Iris pigment epithelial cell (primary cell): ENCODE results near the gene PNMT.

Experiments used
- DNase-seq: peaks from one replicate; pipeline ENCODE4 v3.0.0-alpha.2; 2011; ENCODE audit warnings: low read depth

PNMT gene

GRCh38 chr17:39653662-39654331 is 14.5 kb upstream of the PNMT start:
- DNase-seq = peak; percentile 29

GRCh38 chr17:39655105-39655504 is 13.1 kb upstream of the PNMT start:
- no peak for DNase-seq

- DNase-seq = no peak
Observed at GRCh38 chr17:39658346-39658745, 9.9 kb upstream of the PNMT start.

DNA sequence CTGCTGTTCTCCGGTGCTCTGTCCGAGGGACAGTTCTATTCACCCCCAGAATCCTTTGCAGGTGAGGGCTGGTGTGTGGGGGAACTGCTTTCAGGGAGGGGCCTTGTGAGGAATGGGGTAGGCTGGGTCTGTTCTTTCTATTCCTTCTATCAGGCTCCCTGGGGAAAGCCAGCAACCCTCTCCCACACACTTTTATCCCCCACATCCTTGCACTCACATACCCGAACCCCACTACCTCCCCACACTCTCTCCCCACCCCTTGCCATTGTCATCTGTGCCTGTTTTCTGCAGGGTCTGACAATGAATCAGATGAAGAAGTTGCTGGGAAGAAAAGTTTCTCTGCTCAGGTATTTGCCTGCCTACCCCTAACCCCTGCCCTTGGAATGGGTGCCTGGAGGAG is 9.5 kb upstream of the PNMT start:
- no peak for DNase-seq

- DNase-seq = no peak
Observed at GRCh38 chr17:39659279-39660010, 8.8 kb upstream of the PNMT start.

GRCh38 chr17:39660011-39660360 is 8.3 kb upstream of the PNMT start:
- DNase-seq = no peak

- peak; percentile 22 for DNase-seq
Observed at GRCh38 chr17:39660397-39661385, 7.6 kb upstream of the PNMT start.

- DNase-seq = no peak
Observed at GRCh38 chr17:39661744-39662541, 6.3 kb upstream of the PNMT start.

DNA sequence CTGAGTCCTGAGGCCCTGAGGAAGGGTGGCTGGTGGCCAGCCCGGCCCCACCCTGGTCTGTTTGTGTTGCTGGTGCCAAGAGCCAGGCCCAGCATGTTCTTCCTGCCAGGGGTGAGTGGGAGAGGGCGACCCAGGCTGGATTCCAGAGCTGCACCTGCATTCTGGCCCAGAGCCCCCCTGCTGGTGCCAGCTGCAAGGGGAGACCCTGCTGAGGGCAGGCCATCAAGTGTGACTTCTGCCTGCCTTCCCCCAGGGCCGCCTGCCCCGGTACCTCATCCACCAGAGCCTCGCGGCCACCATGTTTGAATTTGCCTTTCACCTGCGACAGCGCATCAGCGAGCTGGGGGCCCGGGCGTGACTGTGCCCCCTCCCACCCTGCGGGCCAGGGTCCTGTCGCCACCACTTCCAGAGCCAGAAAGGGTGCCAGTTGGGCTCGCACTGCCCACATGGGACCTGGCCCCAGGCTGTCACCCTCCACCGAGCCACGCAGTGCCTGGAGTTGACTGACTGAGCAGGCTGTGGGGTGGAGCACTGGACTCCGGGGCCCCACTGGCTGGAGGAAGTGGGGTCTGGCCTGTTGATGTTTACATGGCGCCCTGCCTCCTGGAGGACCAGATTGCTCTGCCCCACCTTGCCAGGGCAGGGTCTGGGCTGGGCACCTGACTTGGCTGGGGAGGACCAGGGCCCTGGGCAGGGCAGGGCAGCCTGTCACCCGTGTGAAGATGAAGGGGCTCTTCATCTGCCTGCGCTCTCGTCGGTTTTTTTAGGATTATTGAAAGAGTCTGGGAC is 5.5 kb upstream of the PNMT start:
- no peak for DNase-seq

DNA sequence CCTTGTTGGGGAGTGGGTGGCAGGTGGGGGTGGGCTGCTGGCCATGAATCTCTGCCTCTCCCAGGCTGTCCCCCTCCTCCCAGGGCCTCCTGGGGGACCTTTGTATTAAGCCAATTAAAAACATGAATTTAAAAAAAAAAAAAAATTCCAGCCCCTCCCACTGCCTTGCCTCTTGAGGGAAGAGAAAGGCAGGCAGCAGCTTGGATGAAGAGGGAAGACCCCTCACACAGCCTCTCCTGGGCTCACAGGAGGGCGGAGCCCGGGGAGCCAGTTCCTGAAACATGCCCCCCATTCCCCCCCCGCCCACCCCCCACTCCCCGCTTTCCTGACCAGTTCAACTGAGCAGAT is 4.9 kb upstream of the PNMT start:
- DNase-seq = no peak

DNA sequence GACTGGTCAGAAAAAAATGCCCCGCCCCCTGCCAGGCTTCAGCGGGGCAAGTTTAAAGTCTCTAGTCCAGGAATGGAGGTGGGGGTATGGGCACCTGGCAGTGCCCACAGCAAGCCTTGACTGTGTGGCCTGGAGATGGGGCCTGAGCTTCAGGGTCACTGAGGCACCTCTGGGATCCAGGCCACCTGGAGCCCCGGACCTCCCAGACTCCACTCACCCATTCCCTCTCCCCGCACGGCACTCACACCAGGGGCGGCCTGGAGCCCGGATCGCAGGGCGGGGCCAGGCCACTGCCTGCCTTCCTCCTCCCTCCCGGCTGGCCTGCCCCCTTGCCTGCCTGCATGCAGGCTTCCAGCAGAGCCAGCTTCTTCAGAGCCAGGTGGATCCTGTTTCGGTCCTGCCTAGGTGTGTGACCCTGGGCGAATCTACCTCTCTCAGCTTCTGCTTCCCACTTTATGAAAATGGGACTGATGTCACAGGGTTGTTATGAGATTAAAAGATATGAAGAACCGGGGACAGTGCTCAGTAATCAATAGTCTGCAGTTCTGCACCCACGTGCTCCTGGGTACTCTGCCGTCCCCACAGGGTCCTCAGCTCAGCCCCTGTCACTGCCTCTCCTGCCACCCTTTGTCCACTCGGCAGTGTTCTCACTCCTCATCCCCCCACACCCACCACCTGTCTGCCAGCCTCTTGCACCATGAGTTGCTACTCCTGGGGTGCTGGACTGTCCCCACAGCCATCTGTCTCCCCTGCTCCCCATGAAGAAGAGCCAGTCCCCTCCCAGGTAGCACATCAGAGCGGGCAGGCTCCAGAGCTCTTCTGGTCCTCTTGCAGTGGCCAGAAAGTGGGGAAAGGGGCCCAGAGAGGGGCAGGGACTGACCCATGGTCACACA is 4.3 kb upstream of the PNMT start:
- DNase-seq = peak; percentile 25

GRCh38 chr17:39664581-39665561 is 3.4 kb upstream of the PNMT start, which contains the start of gene TCAP:
TCAP (plus strand) TSS chr17:39665349; CDS start chr17:39665360, 11 bp downstream.
- DNase-seq = no peak

GRCh38 chr17:39665642-39666224 is 2.5 kb upstream of the PNMT start:
- no peak for DNase-seq

DNA sequence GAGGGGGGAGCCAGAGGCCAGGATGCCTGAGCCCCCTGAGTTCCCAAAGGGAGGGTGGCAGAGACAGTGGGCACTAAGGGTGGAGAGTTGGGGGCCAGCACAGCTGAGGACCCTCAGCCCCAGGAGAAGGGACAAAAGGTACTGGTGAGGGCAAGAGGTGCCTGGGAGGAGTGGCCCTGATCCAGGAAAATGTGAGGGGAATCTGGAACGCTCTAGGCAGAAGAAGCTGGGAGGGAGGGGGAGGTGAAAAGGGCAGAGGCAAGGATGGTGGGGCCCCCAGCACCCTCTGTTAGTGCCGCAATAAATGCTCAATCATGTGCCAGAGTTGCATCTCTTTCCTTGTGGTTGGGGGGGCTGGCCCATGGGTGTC is 2.0 kb upstream of the PNMT start:
- no peak for DNase-seq

DNA sequence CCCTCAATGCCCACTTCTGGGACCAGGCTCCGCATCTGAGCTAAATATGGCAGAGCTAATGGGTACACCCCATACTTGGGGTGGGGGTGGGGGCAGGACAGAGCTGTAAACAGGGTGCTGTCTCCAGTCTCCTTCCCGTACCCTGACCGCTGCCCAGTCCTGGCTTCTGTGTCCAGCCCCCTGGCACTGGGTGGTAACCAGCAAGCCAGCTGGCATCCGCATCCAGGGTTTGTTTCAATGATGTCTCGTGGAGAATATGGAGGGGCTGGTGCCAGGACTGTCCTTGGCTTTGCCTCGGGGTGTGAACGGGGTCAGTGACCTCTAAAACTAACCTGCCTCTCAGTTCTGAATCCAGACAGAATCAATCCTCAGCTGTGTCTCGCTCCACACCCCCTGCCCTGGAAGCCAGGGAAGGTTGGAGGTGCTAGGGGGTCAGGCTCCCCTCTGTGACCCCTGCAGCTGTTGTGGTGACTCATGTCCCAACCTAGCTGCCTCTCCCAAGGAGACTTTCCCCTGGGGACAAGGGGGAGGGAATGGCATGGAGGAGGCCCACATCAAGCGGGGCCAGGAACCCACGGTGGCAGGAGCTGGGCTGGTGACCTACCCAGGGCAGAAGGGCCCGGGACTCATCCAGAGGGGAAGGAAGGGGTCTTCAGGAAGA is 1.5 kb upstream of the PNMT start:
- DNase-seq = no peak

DNA sequence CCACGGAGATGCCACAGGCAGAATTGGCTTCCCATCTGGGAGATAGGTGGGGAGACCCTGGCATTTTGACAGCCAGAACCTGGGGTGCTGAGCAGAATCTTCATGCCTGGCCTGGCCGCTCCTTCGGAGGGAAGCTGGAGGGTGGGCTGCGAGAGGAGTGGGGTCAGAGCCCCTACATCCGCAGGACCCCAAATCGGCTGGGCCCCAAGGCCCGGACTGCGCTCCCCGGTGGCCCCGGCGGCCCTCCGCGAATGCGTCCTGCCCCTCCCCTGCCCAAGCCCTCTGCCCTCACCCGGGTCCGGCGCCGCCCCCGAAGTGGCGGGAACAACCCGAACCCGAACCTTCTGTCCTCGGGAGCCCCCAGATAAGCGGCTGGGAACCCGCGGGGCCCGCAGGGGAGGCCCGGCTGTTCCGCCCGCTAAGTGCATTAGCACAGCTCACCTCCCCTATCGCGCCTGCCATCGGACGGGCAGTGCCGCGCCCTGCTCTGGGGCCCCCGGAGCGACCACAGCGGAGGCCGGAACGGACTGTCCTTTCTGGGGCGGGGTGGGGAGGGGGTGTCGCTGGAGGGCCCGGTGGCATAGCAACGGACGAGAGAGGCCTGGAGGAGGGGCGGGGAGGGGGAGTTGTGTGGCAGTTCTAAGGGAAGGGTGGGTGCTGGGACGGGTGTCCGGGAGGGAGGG is 850 bp upstream of the PNMT start:
- DNase-seq = no peak
